ENCODE data around the gene UPK1A.
"Not testable (repeated sequence)": the region's sequence is repeated elsewhere in the genome, so short reads cannot be mapped to it uniquely, and the experiment has no call there.

UPK1A gene

GRCh38 chr19:35718345-35719041, 52.2 kb downstream of the UPK1A start:
- peak; percentile 59 for DNase-seq (ENCODE audit: low read depth)

GRCh38 chr19:35719402-35720162, 53.3 kb downstream of the UPK1A start:
- DNase-seq (ENCODE audit: low read depth) = no peak

GRCh38 chr19:35720163-35720524, 53.8 kb downstream of the UPK1A start:
- no peak for DNase-seq (ENCODE audit: low read depth)

- no peak for DNase-seq (ENCODE audit: low read depth)
Measured at GRCh38 chr19:35720648-35721047, 54.3 kb downstream of the UPK1A start.

GRCh38 chr19:35721374-35721773, 55.1 kb downstream of the UPK1A start:
- DNase-seq (ENCODE audit: low read depth) = no peak

GRCh38 chr19:35722461-35722860, 56.1 kb downstream of the UPK1A start:
- no peak for DNase-seq (ENCODE audit: low read depth)

GRCh38 chr19:35722897-35723296, 56.6 kb downstream of the UPK1A start:
- no peak for DNase-seq (ENCODE audit: low read depth)

GRCh38 chr19:35723671-35724070, 57.4 kb downstream of the UPK1A start:
- no peak for DNase-seq (ENCODE audit: low read depth)

- not testable (repeated sequence) for DNase-seq (ENCODE audit: low read depth)
Measured at GRCh38 chr19:35724132-35724531, 57.8 kb downstream of the UPK1A start.

- DNase-seq (ENCODE audit: low read depth) = no peak
Measured at GRCh38 chr19:35724560-35724959, 58.2 kb downstream of the UPK1A start.

- DNase-seq (ENCODE audit: low read depth) = no peak
Measured at GRCh38 chr19:35725216-35725861, 59.0 kb downstream of the UPK1A start.

- DNase-seq (ENCODE audit: low read depth) = no peak
Measured at GRCh38 chr19:35727053-35727955, 61.0 kb downstream of the UPK1A start.
